HepG2 (cell line): ENCODE measurements around the gene TLK1. TPM values are rescaled to one million over a fixed set of nuclear protein-coding genes. Genes with fewer than 3 reads are reported as not detected.

ENCODE experiments used
- ASH2L ChIP-seq: fragments of 300-600, 200-600 bp; sonication (generic); IDR thresholded peaks from 2 replicates; pipeline ENCODE4 v1.7.0; 2017; ENCODE audit warnings: low read depth, mild to moderate bottlenecking, moderate library complexity, mixed read lengths, low read length; ENCODE audit not compliant: insufficient read length
- BORCS8-MEF2B ChIP-seq: sonication (generic); formaldehyde crosslinking; IDR thresholded peaks from 2 replicates; pipeline ENCODE4 v1.8.0; 2022; ENCODE audit warnings: mild to moderate bottlenecking, missing genetic modification reagents
- CEBPB ChIP-seq: IDR thresholded peaks from 2 replicates; pipeline ENCODE4 v1.6.1; 2011; ENCODE audit warnings: low read depth, low read length, improper control_type of control experiment, borderline replicate concordance
- CHD2 ChIP-seq: IDR thresholded peaks from 2 replicates; pipeline ENCODE4 v1.6.1; 2011; ENCODE audit warnings: low read depth, low read length, improper control_type of control experiment
- IKZF1 ChIP-seq: fragments of 450-650 bp; IDR thresholded peaks from 2 replicates; pipeline ENCODE4 v1.7.1; 2016
- NR3C1 ChIP-seq: sonication (generic); formaldehyde crosslinking; IDR thresholded peaks from 2 replicates; pipeline ENCODE4 v1.4.0; 2020; ENCODE audit warnings: missing genetic modification reagents
- PAF1 ChIP-seq: IDR thresholded peaks from 2 replicates; pipeline ENCODE4 v1.6.1; 2016; ENCODE audit warnings: missing genetic modification reagents, missing compliant biosample characterization
- POLR2AphosphoS5 ChIP-seq: IDR thresholded peaks from 2 replicates; pipeline ENCODE4 v1.6.1; 2012; ENCODE audit warnings: low read depth, low read length
- RBM22 ChIP-seq: fragments of 200-400 bp; formaldehyde crosslinking; optimal IDR thresholded peaks from 2 replicates; pipeline ENCODE3; 2017; ENCODE audit warnings: mild to moderate bottlenecking, low read length, moderate library complexity
- SMYD3 ChIP-seq: sonication (generic); formaldehyde crosslinking; IDR thresholded peaks from 2 replicates; pipeline ENCODE4 v1.8.1; 2023; ENCODE audit warnings: mild to moderate bottlenecking, missing genetic modification reagents
- SRSF9 ChIP-seq: fragments of 200-400 bp; formaldehyde crosslinking; IDR thresholded peaks from 2 replicates; pipeline ENCODE4 v1.6.1; 2018; ENCODE audit warnings: borderline replicate concordance, mild to moderate bottlenecking, low read depth, low read length; ENCODE audit not compliant: insufficient read depth, poor library complexity, severe bottlenecking
- ZNF709 ChIP-seq: sonication (generic); formaldehyde crosslinking; IDR thresholded peaks from 2 replicates; pipeline ENCODE4 v1.5.0; 2020; ENCODE audit warnings: mild to moderate bottlenecking, missing genetic modification reagents
- polyA plus RNA-seq, 8 experiments: library from polyadenylated mRNA; depleted of rRNA in 3 of 8; stranded (reverse) in 7 of 8; unstranded in 1 of 8; fragments of >200 nt; fragmentation: Illumina TruSeq in 4 of 8; extraction: Trizol in 4 of 8; gene quantifications; 2 replicates each; pipeline versions ENCODE4 v1.2.1 to v1.2.3, GENCODE V29; 2011 to 2016; ENCODE audit warnings: low read depth in 4 of 8, missing spikeins in 1 of 8, mixed read lengths in 1 of 8; ENCODE audit not compliant: insufficient read depth in 1 of 8
- total RNA-seq, 5 experiments: library from RNA; depleted of rRNA; stranded (reverse); fragments of >200 nt; fragmentation: Illumina TruSeq; extraction: Trizol; gene quantifications; 2 replicates each; pipeline ENCODE4 v1.2.3, GENCODE V29; 2016; ENCODE audit warnings: low read depth in 1 of 5
- TF ChIP-seq, protein P1 (sequence below): sonication (generic); formaldehyde crosslinking; IDR thresholded peaks from 2 replicates; pipeline ENCODE4 v1.4.0; 2020; ENCODE audit warnings: missing genetic modification reagents
- TF ChIP-seq, protein P2 (sequence below): sonication (generic); formaldehyde crosslinking; conservative IDR thresholded peaks from 2 replicates; pipeline ENCODE4 v1.8.1; 2023; ENCODE audit warnings: missing genetic modification reagents
- TF ChIP-seq, protein P3 (sequence below): sonication (generic); formaldehyde crosslinking; IDR thresholded peaks from 2 replicates; pipeline ENCODE4 v1.5.0; 2020; ENCODE audit warnings: mild to moderate bottlenecking, missing genetic modification reagents, borderline replicate concordance
- TF ChIP-seq, protein P4 (sequence below): sonication (generic); formaldehyde crosslinking; IDR thresholded peaks from 2 replicates; pipeline ENCODE4 v1.5.0; 2020; ENCODE audit warnings: missing genetic modification reagents
- TF ChIP-seq, protein P5 (sequence below): sonication (generic); formaldehyde crosslinking; IDR thresholded peaks from 2 replicates; pipeline ENCODE4 v1.8.0; 2022; ENCODE audit warnings: missing genetic modification reagents, mild to moderate bottlenecking, moderate library complexity, borderline replicate concordance
- TF ChIP-seq, protein P6 (sequence below): sonication (generic); formaldehyde crosslinking; IDR thresholded peaks from 2 replicates; pipeline ENCODE4 v1.4.0; 2020; ENCODE audit warnings: missing genetic modification reagents, low read depth, mild to moderate bottlenecking, borderline replicate concordance

The TLK1 gene
- total and polyA plus RNA-seq, 2 of the 13 experiments (the other 11 are each of a cell fraction or from before 2014, with no cell fraction given) = 16.8 to 28.7 TPM

DNA sequence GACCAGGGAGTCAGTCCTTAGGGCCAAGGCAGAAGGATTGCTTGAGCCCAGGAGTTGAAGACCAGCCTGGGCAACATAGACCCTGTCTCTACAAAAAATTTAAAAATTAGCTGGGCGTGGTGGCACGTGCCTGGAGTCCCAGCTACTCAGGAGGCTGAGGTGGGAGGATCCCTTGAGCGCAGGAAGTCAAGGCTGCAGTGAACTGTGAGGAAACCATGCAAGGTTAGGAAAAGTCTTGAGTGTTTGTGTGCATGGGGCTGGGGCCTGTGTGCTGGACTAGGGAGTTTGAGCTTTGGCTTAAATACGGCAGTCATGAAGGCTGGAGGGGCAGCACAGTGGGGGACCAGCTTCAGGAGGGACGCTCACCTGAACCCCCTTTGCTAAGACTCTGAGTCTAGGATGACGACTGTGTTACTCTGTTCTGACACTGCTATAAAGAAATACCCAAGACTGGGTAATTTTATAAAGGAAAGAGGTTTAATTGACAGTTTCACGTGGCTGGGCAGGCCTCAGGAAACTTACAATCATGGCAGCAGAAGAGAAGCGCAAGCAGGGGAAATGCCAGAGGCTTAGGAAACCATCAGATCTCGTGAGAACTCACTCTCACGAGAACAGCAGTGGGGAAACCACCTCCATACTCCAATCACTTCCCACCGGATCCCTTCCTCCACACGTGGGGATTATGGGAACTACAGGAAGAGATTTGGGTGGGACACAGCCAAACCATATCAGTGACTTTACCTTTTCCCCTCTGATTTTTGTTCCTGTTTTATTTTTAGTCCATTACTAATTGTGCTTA, 192.3 kb downstream of the TLK1 start (continued):
- TF ChIP-seq, protein P1, sequence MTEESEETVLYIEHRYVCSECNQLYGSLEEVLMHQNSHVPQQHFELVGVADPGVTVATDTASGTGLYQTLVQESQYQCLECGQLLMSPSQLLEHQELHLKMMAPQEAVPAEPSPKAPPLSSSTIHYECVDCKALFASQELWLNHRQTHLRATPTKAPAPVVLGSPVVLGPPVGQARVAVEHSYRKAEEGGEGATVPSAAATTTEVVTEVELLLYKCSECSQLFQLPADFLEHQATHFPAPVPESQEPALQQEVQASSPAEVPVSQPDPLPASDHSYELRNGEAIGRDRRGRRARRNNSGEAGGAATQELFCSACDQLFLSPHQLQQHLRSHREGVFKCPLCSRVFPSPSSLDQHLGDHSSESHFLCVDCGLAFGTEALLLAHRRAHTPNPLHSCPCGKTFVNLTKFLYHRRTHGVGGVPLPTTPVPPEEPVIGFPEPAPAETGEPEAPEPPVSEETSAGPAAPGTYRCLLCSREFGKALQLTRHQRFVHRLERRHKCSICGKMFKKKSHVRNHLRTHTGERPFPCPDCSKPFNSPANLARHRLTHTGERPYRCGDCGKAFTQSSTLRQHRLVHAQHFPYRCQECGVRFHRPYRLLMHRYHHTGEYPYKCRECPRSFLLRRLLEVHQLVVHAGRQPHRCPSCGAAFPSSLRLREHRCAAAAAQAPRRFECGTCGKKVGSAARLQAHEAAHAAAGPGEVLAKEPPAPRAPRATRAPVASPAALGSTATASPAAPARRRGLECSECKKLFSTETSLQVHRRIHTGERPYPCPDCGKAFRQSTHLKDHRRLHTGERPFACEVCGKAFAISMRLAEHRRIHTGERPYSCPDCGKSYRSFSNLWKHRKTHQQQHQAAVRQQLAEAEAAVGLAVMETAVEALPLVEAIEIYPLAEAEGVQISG (CRISPR knock-in tag) = no peak
- TF ChIP-seq PAF1 (CRISPR knock-in tag) (peak; percentile 31; the same call in 1 of the 2 replicates), IKZF1 (no peak), ASH2L (no peak), BORCS8-MEF2B (CRISPR knock-in tag) (no peak), NR3C1 (CRISPR knock-in tag) (no peak), CHD2 (0 out of 2 replicates have a peak, but pooled peaks have one; percentile 19), ZNF709 (CRISPR knock-in tag) (no peak), RBM22 (peak; percentile 8), SRSF9 (no peak), SMYD3 (CRISPR knock-in tag) (0 out of 2 replicates have a peak, but pooled peaks have one; percentile 6), CEBPB (no peak), POLR2AphosphoS5 (0 out of 2 replicates have a peak, but pooled peaks have one; percentile 13)
- TF ChIP-seq, protein P2, sequence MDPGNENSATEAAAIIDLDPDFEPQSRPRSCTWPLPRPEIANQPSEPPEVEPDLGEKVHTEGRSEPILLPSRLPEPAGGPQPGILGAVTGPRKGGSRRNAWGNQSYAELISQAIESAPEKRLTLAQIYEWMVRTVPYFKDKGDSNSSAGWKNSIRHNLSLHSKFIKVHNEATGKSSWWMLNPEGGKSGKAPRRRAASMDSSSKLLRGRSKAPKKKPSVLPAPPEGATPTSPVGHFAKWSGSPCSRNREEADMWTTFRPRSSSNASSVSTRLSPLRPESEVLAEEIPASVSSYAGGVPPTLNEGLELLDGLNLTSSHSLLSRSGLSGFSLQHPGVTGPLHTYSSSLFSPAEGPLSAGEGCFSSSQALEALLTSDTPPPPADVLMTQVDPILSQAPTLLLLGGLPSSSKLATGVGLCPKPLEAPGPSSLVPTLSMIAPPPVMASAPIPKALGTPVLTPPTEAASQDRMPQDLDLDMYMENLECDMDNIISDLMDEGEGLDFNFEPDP (CRISPR knock-in tag) = 0 out of 2 replicates have a peak, but pooled peaks have one; percentile 39
- TF ChIP-seq, protein P3, sequence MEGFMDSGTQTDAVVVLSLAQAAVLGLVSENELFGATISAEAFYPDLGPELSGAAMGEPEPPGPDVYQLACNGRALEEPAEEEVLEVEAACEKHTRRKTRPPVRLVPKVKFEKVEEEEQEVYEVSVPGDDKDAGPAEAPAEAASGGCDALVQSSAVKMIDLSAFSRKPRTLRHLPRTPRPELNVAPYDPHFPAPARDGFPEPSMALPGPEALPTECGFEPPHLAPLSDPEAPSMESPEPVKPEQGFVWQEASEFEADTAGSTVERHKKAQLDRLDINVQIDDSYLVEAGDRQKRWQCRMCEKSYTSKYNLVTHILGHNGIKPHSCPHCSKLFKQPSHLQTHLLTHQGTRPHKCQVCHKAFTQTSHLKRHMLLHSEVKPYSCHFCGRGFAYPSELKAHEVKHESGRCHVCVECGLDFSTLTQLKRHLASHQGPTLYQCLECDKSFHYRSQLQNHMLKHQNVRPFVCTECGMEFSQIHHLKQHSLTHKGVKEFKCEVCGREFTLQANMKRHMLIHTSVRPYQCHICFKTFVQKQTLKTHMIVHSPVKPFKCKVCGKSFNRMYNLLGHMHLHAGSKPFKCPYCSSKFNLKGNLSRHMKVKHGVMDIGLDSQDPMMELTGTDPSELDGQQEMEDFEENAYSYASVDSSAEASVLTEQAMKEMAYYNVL (CRISPR knock-in tag) = no peak
- TF ChIP-seq, protein P4, sequence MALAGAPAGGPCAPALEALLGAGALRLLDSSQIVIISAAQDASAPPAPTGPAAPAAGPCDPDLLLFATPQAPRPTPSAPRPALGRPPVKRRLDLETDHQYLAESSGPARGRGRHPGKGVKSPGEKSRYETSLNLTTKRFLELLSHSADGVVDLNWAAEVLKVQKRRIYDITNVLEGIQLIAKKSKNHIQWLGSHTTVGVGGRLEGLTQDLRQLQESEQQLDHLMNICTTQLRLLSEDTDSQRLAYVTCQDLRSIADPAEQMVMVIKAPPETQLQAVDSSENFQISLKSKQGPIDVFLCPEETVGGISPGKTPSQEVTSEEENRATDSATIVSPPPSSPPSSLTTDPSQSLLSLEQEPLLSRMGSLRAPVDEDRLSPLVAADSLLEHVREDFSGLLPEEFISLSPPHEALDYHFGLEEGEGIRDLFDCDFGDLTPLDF (CRISPR knock-in tag) = no peak
- TF ChIP-seq, protein P5, sequence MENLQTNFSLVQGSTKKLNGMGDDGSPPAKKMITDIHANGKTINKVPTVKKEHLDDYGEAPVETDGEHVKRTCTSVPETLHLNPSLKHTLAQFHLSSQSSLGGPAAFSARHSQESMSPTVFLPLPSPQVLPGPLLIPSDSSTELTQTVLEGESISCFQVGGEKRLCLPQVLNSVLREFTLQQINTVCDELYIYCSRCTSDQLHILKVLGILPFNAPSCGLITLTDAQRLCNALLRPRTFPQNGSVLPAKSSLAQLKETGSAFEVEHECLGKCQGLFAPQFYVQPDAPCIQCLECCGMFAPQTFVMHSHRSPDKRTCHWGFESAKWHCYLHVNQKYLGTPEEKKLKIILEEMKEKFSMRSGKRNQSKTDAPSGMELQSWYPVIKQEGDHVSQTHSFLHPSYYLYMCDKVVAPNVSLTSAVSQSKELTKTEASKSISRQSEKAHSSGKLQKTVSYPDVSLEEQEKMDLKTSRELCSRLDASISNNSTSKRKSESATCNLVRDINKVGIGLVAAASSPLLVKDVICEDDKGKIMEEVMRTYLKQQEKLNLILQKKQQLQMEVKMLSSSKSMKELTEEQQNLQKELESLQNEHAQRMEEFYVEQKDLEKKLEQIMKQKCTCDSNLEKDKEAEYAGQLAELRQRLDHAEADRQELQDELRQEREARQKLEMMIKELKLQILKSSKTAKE (CRISPR knock-in tag) = no peak
- TF ChIP-seq, protein P6, sequence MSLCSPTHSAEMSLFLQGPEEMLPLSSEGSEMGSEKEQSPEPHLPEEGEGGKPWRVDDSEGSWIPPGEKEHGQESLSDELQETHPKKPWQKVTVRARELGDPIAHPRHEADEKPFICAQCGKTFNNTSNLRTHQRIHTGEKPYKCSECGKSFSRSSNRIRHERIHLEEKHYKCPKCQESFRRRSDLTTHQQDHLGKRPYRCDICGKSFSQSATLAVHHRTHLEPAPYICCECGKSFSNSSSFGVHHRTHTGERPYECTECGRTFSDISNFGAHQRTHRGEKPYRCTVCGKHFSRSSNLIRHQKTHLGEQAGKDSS (CRISPR knock-in tag) = no peak
- TF ChIP-seq, all 625 proteins: peak for 11
